ENCODE measurements around the gene FAAP24.
"Not testable (repeated sequence)": the region's sequence is repeated elsewhere in the genome, so short reads cannot be mapped to it uniquely, and the experiment has no call there.

FAAP24 gene

GRCh38 chr19:32971715-32972540 lies at the start of gene FAAP24, which contains the start of gene CEP89:
Gene FAAP24, plus strand, starts transcription at chr19:32972242. Its CDS starts 955 bp downstream, at chr19:32973197.
Gene CEP89, minus strand, starts transcription at chr19:32971958. Its CDS starts 84 bp downstream, at chr19:32971874.
- DNase-seq: peak; percentile 100

GRCh38 chr19:32924200-32924599 lies 47.8 kb upstream of the FAAP24 start:
- DNase-seq: no peak

GRCh38 chr19:32928806-32929205 lies 43.2 kb upstream of the FAAP24 start:
- DNase-seq: no peak

- DNase-seq: no peak
These were observed 41.5 kb upstream of the FAAP24 start for GRCh38 chr19:32930567-32930966.

GRCh38 chr19:32933571-32933970 lies 38.5 kb upstream of the FAAP24 start:
- no peak for DNase-seq

- DNase-seq: no peak
These were observed 36.4 kb upstream of the FAAP24 start for GRCh38 chr19:32935629-32936028.

- no peak for DNase-seq
These were observed 36.0 kb upstream of the FAAP24 start for GRCh38 chr19:32936065-32936464.

GRCh38 chr19:32941273-32941672 lies 30.8 kb upstream of the FAAP24 start:
- DNase-seq: not testable (repeated sequence)

GRCh38 chr19:32945260-32945659 lies 26.8 kb upstream of the FAAP24 start:
- DNase-seq: no peak

GRCh38 chr19:32966750-32967149 lies 5.3 kb upstream of the FAAP24 start:
- no peak for DNase-seq

- no peak for DNase-seq
These were observed 2.5 kb upstream of the FAAP24 start for GRCh38 chr19:32969549-32969948.

GRCh38 chr19:32971012-32971595 lies 938 bp upstream of the FAAP24 start:
- DNase-seq: no peak

GRCh38 chr19:32976223-32976805 lies 4.3 kb downstream of the FAAP24 start:
- peak; percentile 59 for DNase-seq

GRCh38 chr19:32977280-32977679 lies 5.2 kb downstream of the FAAP24 start:
- no peak for DNase-seq

GRCh38 chr19:32977813-32978212 lies 5.8 kb downstream of the FAAP24 start:
- not testable (repeated sequence) for DNase-seq

GRCh38 chr19:32979807-32980206 lies 7.8 kb downstream of the FAAP24 start:
- DNase-seq: not testable (repeated sequence)

GRCh38 chr19:32982488-32982887 lies 10.4 kb downstream of the FAAP24 start:
- DNase-seq: not testable (repeated sequence)

GRCh38 chr19:32988254-32988653 lies 16.2 kb downstream of the FAAP24 start:
- DNase-seq: not testable (repeated sequence)

GRCh38 chr19:32988724-32989123 lies 16.7 kb downstream of the FAAP24 start:
- no peak for DNase-seq

- DNase-seq: not testable (repeated sequence)
These were observed 23.9 kb downstream of the FAAP24 start for GRCh38 chr19:32995966-32996365.

- not testable (repeated sequence) for DNase-seq
These were observed 25.0 kb downstream of the FAAP24 start for GRCh38 chr19:32997061-32997464.

- no peak for DNase-seq
These were observed 25.8 kb downstream of the FAAP24 start for GRCh38 chr19:32997716-32998355.

- DNase-seq: no peak
These were observed 26.7 kb downstream of the FAAP24 start for GRCh38 chr19:32998722-32999121.

Data from activated CD4-positive, alpha-beta T cell treated with anti-CD3 and anti-CD28 coated beads, Interleukin-2, amount 50 U/mL, for 16 hours (primary cell).